GM12878 (cell line): ENCODE results near the gene EMP2. TPM values are rescaled to one million over a fixed set of nuclear protein-coding genes. Genes with fewer than 3 reads are reported as not detected.

ENCODE experiments used
- ATAC-seq: fragments of 200-7000 bp; cut with Tn5 transposase; 3 replicates; pipeline ENCODE4 v1.9.1; 2020; ENCODE audit warnings: mild to moderate bottlenecking, moderate library complexity
- BruUV-seq: library from RNA; stranded (reverse); fragments of 400-500 nt; replicated peaks from 2 replicates; lab custom pipeline; 2021; lab: Mats Ljungman, UMichigan
- CTCF ChIA-PET: fragments of 300-600 bp; sonication (Branson Sonifier 250); formaldehyde crosslinking; extraction: SDS; loops from one replicate; lab custom pipeline; 2021; ENCODE audit warnings: inconsistent platforms; lab: Yijun Ruan, JAX
- POLR2A ChIA-PET: fragments of 350-600 bp; formaldehyde crosslinking; extraction: SDS; loops from one replicate; lab custom pipeline; 2021; ENCODE audit warnings: inconsistent platforms; lab: Charles Lee
- RAD21 ChIA-PET: fragments of 300-600 bp; sonication (Branson Sonifier 250); formaldehyde crosslinking; loops from one replicate; lab custom pipeline; 2023; ENCODE audit warnings: antibody characterized with exemption; ENCODE audit not compliant: unreplicated experiment; lab: Charles Lee
- SMC1A ChIA-PET: fragments of 300-600 bp; sonication (Branson Sonifier 250); formaldehyde crosslinking; loops from one replicate; lab custom pipeline; 2023; ENCODE audit not compliant: unreplicated experiment, uncharacterized antibody; lab: Charles Lee
- DNase-seq: peaks from one replicate; pipeline ENCODE4 v3.0.0-alpha.2; 2011; ENCODE audit warnings: low read depth, low spot score
- FAIRE-seq: peaks from 3 replicates; lab custom pipeline; 2011; peaks lifted over from hg19 to GRCh38; lab: Jason Lieb, UNC
- H2AFZ ChIP-seq: 2 replicates; pipeline ENCODE4 v1.6.0; 2011; ENCODE audit warnings: low read depth, low read length, control low read depth; ENCODE audit not compliant: control insufficient read depth
- H3K27ac ChIP-seq: 2 replicates; pipeline ENCODE4 v1.5.1; 2011; ENCODE audit warnings: control low read depth; ENCODE audit not compliant: control insufficient read depth, insufficient read depth
- H3K27me3 ChIP-seq, 2 experiments: replicated peaks in 1 of 2; 2 replicates each; pipeline versions ENCODE4 v1.6.0 to v1.6.1; 2011; ENCODE audit warnings: low read length in 1 of 2; ENCODE audit not compliant: control insufficient read depth in 2 of 2, insufficient read depth in 2 of 2
- H3K36me3 ChIP-seq, 2 experiments: 2 replicates each; pipeline ENCODE4 v1.5.1; 2011; ENCODE audit warnings: low read length in 1 of 2; ENCODE audit not compliant: control insufficient read depth in 2 of 2, insufficient read depth in 2 of 2
- H3K4me1 ChIP-seq: 2 replicates; pipeline ENCODE4 v1.6.1; 2011; ENCODE audit warnings: mild to moderate bottlenecking, low read length, moderate library complexity, mixed read lengths; ENCODE audit not compliant: control insufficient read depth, insufficient read depth
- H3K4me2 ChIP-seq: 2 replicates; pipeline ENCODE4 v1.6.0; 2011; ENCODE audit warnings: control low read depth; ENCODE audit not compliant: control insufficient read depth, insufficient read depth
- H3K4me3 ChIP-seq: fragments of 200-600 bp; sonication (generic); 2 replicates; pipeline ENCODE4 v1.5.1; 2016
- H3K79me2 ChIP-seq: 2 replicates; pipeline ENCODE4 v1.6.0; 2011; ENCODE audit warnings: low read length; ENCODE audit not compliant: control insufficient read depth, insufficient read depth
- H3K9ac ChIP-seq: 2 replicates; pipeline ENCODE4 v1.8.0; 2011; ENCODE audit warnings: low read length, control low read depth, mixed read lengths; ENCODE audit not compliant: control insufficient read depth, insufficient read depth
- H3K9me3 ChIP-seq: replicated peaks from 3 replicates; pipeline ENCODE4 v1.5.1; 2011; ENCODE audit warnings: mild to moderate bottlenecking, low read length; ENCODE audit not compliant: control insufficient read depth, insufficient read depth
- H4K20me1 ChIP-seq: 2 replicates; pipeline ENCODE4 v1.6.0; 2011; ENCODE audit not compliant: control insufficient read depth, insufficient read depth
- CEBPB ChIP-seq, 2 experiments: fragments of 150-350 bp in 1 of 2; IDR thresholded peaks; 2 replicates each; pipeline ENCODE4 v1.6.1; 2012 to 2014; ENCODE audit warnings: low read depth in 2 of 2, low read length in 2 of 2, borderline replicate concordance in 1 of 2, inconsistent platforms in 1 of 2
- CHD1 ChIP-seq: IDR thresholded peaks from 2 replicates; pipeline ENCODE4 v1.6.1; 2012; ENCODE audit warnings: low read depth, low read length, improper control_type of control experiment
- DPF2 ChIP-seq: fragments of 450-650 bp; IDR thresholded peaks from 2 replicates; pipeline ENCODE4 v1.6.1; 2017; ENCODE audit warnings: mild to moderate bottlenecking
- IKZF2 ChIP-seq, 2 experiments: fragments of 450-650 bp; IDR thresholded peaks; 2 replicates each; pipeline ENCODE4 v1.6.1; 2017; ENCODE audit warnings: mild to moderate bottlenecking in 2 of 2, moderate library complexity in 2 of 2
- MYB ChIP-seq: fragments of 150-350 bp; IDR thresholded peaks from 2 replicates; pipeline ENCODE4 v1.6.1; 2014; ENCODE audit warnings: mild to moderate bottlenecking, low read depth, low read length, borderline replicate concordance
- NR2F1 ChIP-seq: fragments of 450-650 bp; conservative IDR thresholded peaks from 2 replicates; pipeline ENCODE4 v1.6.1; 2017; ENCODE audit warnings: mild to moderate bottlenecking
- NRF1 ChIP-seq: conservative IDR thresholded peaks from 2 replicates; pipeline ENCODE4 v1.6.1; 2011; ENCODE audit warnings: mild to moderate bottlenecking, low read depth, low read length, improper control_type of control experiment
- PML ChIP-seq: IDR thresholded peaks from 2 replicates; pipeline ENCODE4 v1.6.1; 2012; ENCODE audit warnings: low read length, inconsistent platforms
- SREBF1 ChIP-seq: IDR thresholded peaks from 2 replicates; pipeline ENCODE4 v1.6.1; 2012; ENCODE audit warnings: mild to moderate bottlenecking, low read length
- SREBF2 ChIP-seq: IDR thresholded peaks from 2 replicates; pipeline ENCODE4 v1.6.1; 2012; ENCODE audit warnings: mild to moderate bottlenecking, low read length
- SRF ChIP-seq, 2 experiments: IDR thresholded peaks; 2 replicates each; pipeline ENCODE4 v1.6.1; 2011; ENCODE audit warnings: low read depth in 2 of 2, low read length in 2 of 2, mild to moderate bottlenecking in 1 of 2, moderate library complexity in 1 of 2
- YBX1 ChIP-seq: fragments of 450-650 bp; IDR thresholded peaks from 2 replicates; pipeline ENCODE4 v1.6.1; 2016; ENCODE audit warnings: antibody characterized with exemption
- WGBS: methylation state at CpG from one replicate; pipeline ENCODE4 v1.1.6; 2016; ENCODE audit warnings: low lambda C conversion rate; ENCODE audit not compliant: insufficient replicate concordance, insufficient coverage; ENCODE audit errors: missing lambda C conversion rate; 5-methylcytosine and 5-hydroxymethylcytosine counted together
- in situ Hi-C: fragments of 300-500 bp; cut with MboI; formaldehyde crosslinking; loops from 9 replicates; pipeline ENCODE4 v1.14.3; 2018; ENCODE audit warnings: mixed read lengths
- intact Hi-C: fragments of 100-400 bp; cut with micrococcal nuclease; formaldehyde crosslinking; loops from one replicate; pipeline ENCODE4 v1.14.2; 2022; ENCODE audit not compliant: unreplicated experiment
- polyA plus RNA-seq, 11 experiments: library from polyadenylated mRNA; depleted of rRNA in 4 of 11; unstranded in 6 of 11; stranded (reverse) in 5 of 11; fragments of >200 nt; fragmentation: Nextera tagmentation in 4 of 11; fragmentation: Illumina TruSeq in 1 of 11; extraction: Ambion mirVana in 4 of 11; extraction: Trizol in 1 of 11; gene quantifications; 1 replicate in 1 of 11; 2 replicates in 10 of 11; pipeline versions ENCODE4 v1.2.1 to v1.2.3, GENCODE V29; 2011 to 2016; ENCODE audit warnings: inconsistent platforms in 2 of 11, missing spikeins in 2 of 11, low read depth in 1 of 11
- total RNA-seq, 4 experiments: library from RNA; depleted of rRNA in 3 of 4; stranded (reverse); fragments of >200 nt in 3 of 4; fragmentation: Illumina TruSeq in 1 of 4; extraction: Trizol in 1 of 4; gene quantifications; 2 replicates each; pipeline versions ENCODE4 v1.2.1 to v1.2.3, GENCODE V29; 2013 to 2021
- TF ChIP-seq, protein P1 (sequence below): IDR thresholded peaks from 2 replicates; pipeline ENCODE4 v1.6.1; 2012; ENCODE audit warnings: low read depth, low read length, improper control_type of control experiment
- TF ChIP-seq, protein P2 (sequence below): fragments of 450-650 bp; IDR thresholded peaks from 2 replicates; pipeline ENCODE4 v1.6.1; 2016; ENCODE audit warnings: mild to moderate bottlenecking, moderate library complexity, borderline replicate concordance
- TF ChIP-seq, protein P3 (sequence below): fragments of 450-650 bp; IDR thresholded peaks from 2 replicates; pipeline ENCODE4 v1.6.1; 2017; ENCODE audit warnings: antibody characterized with exemption, mild to moderate bottlenecking, moderate library complexity

Gene EMP2
- total and polyA plus RNA-seq, 10 of the 15 experiments (the other 5 are each of a cell fraction or from before 2014, with no cell fraction given) = 0.41 to 10.4 (median 3.8) TPM

DNA sequence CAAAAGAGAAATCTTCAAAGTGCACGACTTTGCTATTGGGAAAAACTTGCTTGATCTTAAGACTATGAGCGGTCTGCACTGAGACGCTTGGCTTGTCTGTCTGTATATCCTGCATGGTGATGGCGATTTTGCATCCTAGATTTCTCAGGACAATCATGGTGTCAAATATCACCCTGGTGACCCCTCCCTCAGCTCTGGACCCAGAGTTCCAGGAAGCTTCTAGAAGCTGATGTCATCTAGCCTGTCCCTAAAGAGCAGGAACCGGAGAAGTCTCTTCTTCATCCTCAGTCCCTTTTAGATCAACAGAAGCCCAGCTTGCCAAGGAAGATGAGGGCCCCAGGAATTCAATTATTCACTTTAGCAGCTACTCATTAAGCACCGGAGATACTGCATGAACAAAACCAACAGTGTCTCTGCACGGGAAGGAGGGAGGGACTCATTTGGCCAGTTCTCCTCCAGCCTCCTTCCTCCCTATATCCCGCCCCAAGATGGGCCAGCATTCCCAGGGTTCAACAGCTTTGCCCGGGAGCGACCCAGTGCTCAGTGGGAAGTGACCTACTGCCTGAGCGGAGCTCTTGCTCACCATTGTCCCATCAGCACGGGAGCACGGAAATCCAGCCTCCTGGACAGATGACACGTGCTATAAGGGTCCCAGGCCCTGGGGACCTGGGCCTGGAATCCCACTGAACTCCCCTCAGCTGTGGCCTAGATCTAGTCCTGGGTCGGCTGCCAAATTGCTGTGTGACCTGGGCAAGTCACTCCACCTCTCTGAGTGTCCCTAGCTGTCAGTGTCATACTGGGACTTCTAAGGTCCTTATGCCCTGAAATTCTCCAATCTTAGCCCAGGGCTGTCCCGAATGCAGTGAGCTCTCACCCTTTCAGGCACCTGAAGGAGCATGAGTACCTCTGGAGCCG, 3.8 kb downstream of the EMP2 start:
- no TSS peak for BruUV-seq
- Histone ChIP-seq H3K4me1 (no peaks in the 10 kb centered on the region; the same call in 1 of the 2 replicates), H3K27me3 (peaks cover 8 to 16% of the 10 kb centered on the region in 2 experiments), H2AFZ (no peak overlapping the region), H3K36me3 (no peaks in the 10 kb centered on the region), H3K27ac (no peak overlapping the region), H3K4me2 (no peak overlapping the region), H3K79me2 (no peaks in the 10 kb centered on the region), H3K9me3 (no peaks in the 10 kb centered on the region), H3K4me3 (no peak overlapping the region), H3K9ac (no peak overlapping the region), H4K20me1 (no peaks in the 10 kb centered on the region)
- in situ Hi-C loops = no loop called here
- ChIA-PET SMC1A (interaction anchor here (1.1 to 1.7 kb wide), 2 partner anchors 24 to 113 kb away, joined by 4 read pairs; no protein-coding TSS in a partner anchor), RAD21 (no interaction called here), CTCF (interaction anchor here (1.4 kb wide), 1 partner anchor 62 kb away, joined by 3 read pairs; no protein-coding TSS in a partner anchor), POLR2A (no interaction called here)
- WGBS = 28% methylated on average over 17 of the region's 17 CpGs
- intact Hi-C loops = no loop called here
- FAIRE-seq = no peak
- ATAC-seq = no peak
- DNase-seq = no peak
- TF ChIP-seq YBX1 = no peak
- TF ChIP-seq, protein P1, sequence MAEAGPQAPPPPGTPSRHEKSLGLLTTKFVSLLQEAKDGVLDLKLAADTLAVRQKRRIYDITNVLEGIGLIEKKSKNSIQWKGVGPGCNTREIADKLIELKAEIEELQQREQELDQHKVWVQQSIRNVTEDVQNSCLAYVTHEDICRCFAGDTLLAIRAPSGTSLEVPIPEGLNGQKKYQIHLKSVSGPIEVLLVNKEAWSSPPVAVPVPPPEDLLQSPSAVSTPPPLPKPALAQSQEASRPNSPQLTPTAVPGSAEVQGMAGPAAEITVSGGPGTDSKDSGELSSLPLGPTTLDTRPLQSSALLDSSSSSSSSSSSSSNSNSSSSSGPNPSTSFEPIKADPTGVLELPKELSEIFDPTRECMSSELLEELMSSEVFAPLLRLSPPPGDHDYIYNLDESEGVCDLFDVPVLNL = no peak
- TF ChIP-seq SREBF2 = no peak
- no peak for TF ChIP-seq CEBPB (IDR thresholded peaks at IDR 0.05; ENCODE audit: borderline replicate concordance in 1 of 2, low read depth in 2 of 2, low read length in 2 of 2)
- TF ChIP-seq IKZF2 (IDR thresholded peaks at IDR 0.05) = no peak
- TF ChIP-seq CHD1 = no peak
- TF ChIP-seq, protein P2, sequence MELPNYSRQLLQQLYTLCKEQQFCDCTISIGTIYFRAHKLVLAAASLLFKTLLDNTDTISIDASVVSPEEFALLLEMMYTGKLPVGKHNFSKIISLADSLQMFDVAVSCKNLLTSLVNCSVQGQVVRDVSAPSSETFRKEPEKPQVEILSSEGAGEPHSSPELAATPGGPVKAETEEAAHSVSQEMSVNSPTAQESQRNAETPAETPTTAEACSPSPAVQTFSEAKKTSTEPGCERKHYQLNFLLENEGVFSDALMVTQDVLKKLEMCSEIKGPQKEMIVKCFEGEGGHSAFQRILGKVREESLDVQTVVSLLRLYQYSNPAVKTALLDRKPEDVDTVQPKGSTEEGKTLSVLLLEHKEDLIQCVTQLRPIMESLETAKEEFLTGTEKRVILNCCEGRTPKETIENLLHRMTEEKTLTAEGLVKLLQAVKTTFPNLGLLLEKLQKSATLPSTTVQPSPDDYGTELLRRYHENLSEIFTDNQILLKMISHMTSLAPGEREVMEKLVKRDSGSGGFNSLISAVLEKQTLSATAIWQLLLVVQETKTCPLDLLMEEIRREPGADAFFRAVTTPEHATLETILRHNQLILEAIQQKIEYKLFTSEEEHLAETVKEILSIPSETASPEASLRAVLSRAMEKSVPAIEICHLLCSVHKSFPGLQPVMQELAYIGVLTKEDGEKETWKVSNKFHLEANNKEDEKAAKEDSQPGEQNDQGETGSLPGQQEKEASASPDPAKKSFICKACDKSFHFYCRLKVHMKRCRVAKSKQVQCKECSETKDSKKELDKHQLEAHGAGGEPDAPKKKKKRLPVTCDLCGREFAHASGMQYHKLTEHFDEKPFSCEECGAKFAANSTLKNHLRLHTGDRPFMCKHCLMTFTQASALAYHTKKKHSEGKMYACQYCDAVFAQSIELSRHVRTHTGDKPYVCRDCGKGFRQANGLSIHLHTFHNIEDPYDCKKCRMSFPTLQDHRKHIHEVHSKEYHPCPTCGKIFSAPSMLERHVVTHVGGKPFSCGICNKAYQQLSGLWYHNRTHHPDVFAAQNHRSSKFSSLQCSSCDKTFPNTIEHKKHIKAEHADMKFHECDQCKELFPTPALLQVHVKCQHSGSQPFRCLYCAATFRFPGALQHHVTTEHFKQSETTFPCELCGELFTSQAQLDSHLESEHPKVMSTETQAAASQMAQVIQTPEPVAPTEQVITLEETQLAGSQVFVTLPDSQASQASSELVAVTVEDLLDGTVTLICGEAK = no peak
- TF ChIP-seq MYB = no peak
- no peak for TF ChIP-seq NRF1
- no peak for TF ChIP-seq SREBF1
- no peak for TF ChIP-seq DPF2
- TF ChIP-seq PML = no peak
- TF ChIP-seq, protein P3, sequence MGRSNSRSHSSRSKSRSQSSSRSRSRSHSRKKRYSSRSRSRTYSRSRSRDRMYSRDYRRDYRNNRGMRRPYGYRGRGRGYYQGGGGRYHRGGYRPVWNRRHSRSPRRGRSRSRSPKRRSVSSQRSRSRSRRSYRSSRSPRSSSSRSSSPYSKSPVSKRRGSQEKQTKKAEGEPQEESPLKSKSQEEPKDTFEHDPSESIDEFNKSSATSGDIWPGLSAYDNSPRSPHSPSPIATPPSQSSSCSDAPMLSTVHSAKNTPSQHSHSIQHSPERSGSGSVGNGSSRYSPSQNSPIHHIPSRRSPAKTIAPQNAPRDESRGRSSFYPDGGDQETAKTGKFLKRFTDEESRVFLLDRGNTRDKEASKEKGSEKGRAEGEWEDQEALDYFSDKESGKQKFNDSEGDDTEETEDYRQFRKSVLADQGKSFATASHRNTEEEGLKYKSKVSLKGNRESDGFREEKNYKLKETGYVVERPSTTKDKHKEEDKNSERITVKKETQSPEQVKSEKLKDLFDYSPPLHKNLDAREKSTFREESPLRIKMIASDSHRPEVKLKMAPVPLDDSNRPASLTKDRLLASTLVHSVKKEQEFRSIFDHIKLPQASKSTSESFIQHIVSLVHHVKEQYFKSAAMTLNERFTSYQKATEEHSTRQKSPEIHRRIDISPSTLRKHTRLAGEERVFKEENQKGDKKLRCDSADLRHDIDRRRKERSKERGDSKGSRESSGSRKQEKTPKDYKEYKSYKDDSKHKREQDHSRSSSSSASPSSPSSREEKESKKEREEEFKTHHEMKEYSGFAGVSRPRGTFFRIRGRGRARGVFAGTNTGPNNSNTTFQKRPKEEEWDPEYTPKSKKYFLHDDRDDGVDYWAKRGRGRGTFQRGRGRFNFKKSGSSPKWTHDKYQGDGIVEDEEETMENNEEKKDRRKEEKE = no peak
- no peak for TF ChIP-seq SRF (IDR thresholded peaks at IDR 0.05; ENCODE audit: low read depth in 2 of 2, low read length in 2 of 2)
- TF ChIP-seq NR2F1 = no peak
